K562 (cell line): ENCODE measurements around the gene S100A9. TPM values are rescaled to one million over a fixed set of nuclear protein-coding genes. Genes with fewer than 3 reads are reported as not detected.

ENCODE experiments used
- ATAC-seq: fragments of 200-7000 bp; cut with Tn5 transposase; 3 replicates; pipeline ENCODE4 v1.9.1; 2020; ENCODE audit warnings: moderate library complexity
- BruUV-seq: library from RNA; stranded (reverse); fragments of 400-500 nt; replicated peaks from 2 replicates; lab custom pipeline; 2021; lab: Mats Ljungman, UMichigan
- CTCF ChIA-PET: fragments of 300-600 bp; formaldehyde crosslinking; extraction: SDS; loops from one replicate; lab custom pipeline; 2021; ENCODE audit warnings: low intra/inter-chr PET ratio; lab: Yijun Ruan, JAX
- POLR2A ChIA-PET: fragments of 300-600, 350-650 bp; sonication (Branson Sonifier 250); formaldehyde crosslinking; extraction: SDS; loops from one replicate; lab custom pipeline; 2021; ENCODE audit warnings: antibody characterized with exemption, inconsistent platforms; lab: Yijun Ruan, JAX
- DNase-seq, 4 experiments: peaks; one replicate each; pipeline versions ENCODE4 v3.0.0 to v3.0.0-alpha.2; 2011 to 2018; ENCODE audit warnings: low spot score in 3 of 4, mixed read lengths in 3 of 4; ENCODE audit errors: extremely low read depth in 1 of 4
- FAIRE-seq: peaks from 2 replicates; lab custom pipeline; 2011; peaks lifted over from hg19 to GRCh38; lab: Jason Lieb, UNC
- H2AFZ ChIP-seq: 2 replicates; pipeline ENCODE4 v1.6.0; 2011; ENCODE audit warnings: low read depth, low read length, control low read depth, inconsistent platforms
- H3K27ac ChIP-seq: fragments of 200-600 bp; 3 replicates; pipeline ENCODE4 v1.8.0; 2011; ENCODE audit warnings: low read depth, mild to moderate bottlenecking, control low read depth, inconsistent platforms, low read length, moderate library complexity, mixed read lengths; ENCODE audit errors: extremely low read depth
- H3K27me3 ChIP-seq, 2 experiments: fragments of 300-600 bp in 1 of 2; 2 replicates in 1 of 2; 3 replicates in 1 of 2; pipeline versions ENCODE4 v1.6.0 to v1.8.0; 2011; ENCODE audit warnings: inconsistent platforms in 2 of 2, low read length in 2 of 2, mild to moderate bottlenecking in 1 of 2, mixed read lengths in 1 of 2, moderate library complexity in 1 of 2; ENCODE audit not compliant: control insufficient read depth in 2 of 2, insufficient read depth in 2 of 2
- H3K36me3 ChIP-seq: fragments of 300-600 bp; 3 replicates; pipeline ENCODE4 v1.8.0; 2011; ENCODE audit warnings: mild to moderate bottlenecking, low read length, inconsistent platforms; ENCODE audit not compliant: control insufficient read depth, insufficient read depth
- H3K4me1 ChIP-seq, 2 experiments: fragments of 200-600 bp in 1 of 2; replicated peaks in 1 of 2; 2 replicates in 1 of 2; 3 replicates in 1 of 2; pipeline versions ENCODE4 v1.5.1 to v1.8.0; 2011; ENCODE audit warnings: inconsistent platforms in 2 of 2, low read length in 2 of 2, mild to moderate bottlenecking in 1 of 2, mixed read lengths in 1 of 2, moderate library complexity in 1 of 2; ENCODE audit not compliant: control insufficient read depth in 2 of 2, insufficient read depth in 2 of 2
- H3K4me2 ChIP-seq: 2 replicates; pipeline ENCODE4 v1.6.1; 2011; ENCODE audit warnings: low read length, control low read depth, inconsistent platforms, mixed read lengths; ENCODE audit not compliant: insufficient read depth
- H3K4me3 ChIP-seq: fragments of 200-600 bp; sonication (generic), shearing (Covaris generic); 2 replicates; pipeline ENCODE4 v1.5.1; 2016; ENCODE audit warnings: control low read depth, inconsistent platforms
- H3K79me2 ChIP-seq: fragments of 200-600 bp; 3 replicates; pipeline ENCODE4 v1.8.0; 2011; ENCODE audit warnings: low read length, inconsistent platforms; ENCODE audit not compliant: control insufficient read depth, insufficient read depth
- H3K9ac ChIP-seq, 2 experiments: 2 replicates each; pipeline versions ENCODE4 v1.6.0 to v1.6.1; 2011; ENCODE audit warnings: low read depth in 2 of 2, low read length in 2 of 2, control low read depth in 1 of 2, inconsistent platforms in 1 of 2, mild to moderate bottlenecking in 1 of 2, mixed read lengths in 1 of 2; ENCODE audit not compliant: insufficient read depth in 1 of 2
- H3K9me1 ChIP-seq: one replicate; pipeline ENCODE4 v1.6.0; 2011; ENCODE audit warnings: inconsistent platforms, mild to moderate bottlenecking, low read length, moderate library complexity; ENCODE audit not compliant: control insufficient read depth, insufficient read depth
- H3K9me3 ChIP-seq: replicated peaks from 2 replicates; pipeline ENCODE4 v1.5.1; 2011; ENCODE audit warnings: low read depth, low read length, inconsistent platforms; ENCODE audit not compliant: control insufficient read depth, insufficient read depth
- H4K20me1 ChIP-seq: replicated peaks from 2 replicates; pipeline ENCODE4 v1.6.1; 2011; ENCODE audit warnings: low read length, inconsistent platforms, mixed read lengths; ENCODE audit not compliant: control insufficient read depth, insufficient read depth
- E2F3 ChIP-seq: fragments of 250-450 bp; sonication (Bioruptor Pico); IDR thresholded peaks from 2 replicates; pipeline ENCODE4 v1.4.0; 2020; ENCODE audit warnings: mild to moderate bottlenecking
- MTA3 ChIP-seq: fragments of 450-650 bp; formaldehyde crosslinking; IDR thresholded peaks from 2 replicates; pipeline ENCODE4 v1.6.1; 2017; ENCODE audit warnings: mild to moderate bottlenecking, borderline replicate concordance
- PHB ChIP-seq: fragments of 250-450 bp; sonication (Bioruptor Pico); IDR thresholded peaks from 2 replicates; pipeline ENCODE4 v1.5.0; 2021
- WGBS: fragments of 100-300 bp; shearing (Covaris generic); methylation state at CpG from one replicate; pipeline ENCODE4 v1.1.6; 2016; ENCODE audit warnings: low coverage, mixed read lengths; ENCODE audit not compliant: insufficient coverage; ENCODE audit errors: missing lambda C conversion rate; 5-methylcytosine and 5-hydroxymethylcytosine counted together
- in situ Hi-C: fragments of 300-500 bp; cut with MboI; formaldehyde crosslinking; loops from 4 replicates; pipeline ENCODE4 v1.15.0; 2018; ENCODE audit warnings: inconsistent platforms, mixed read lengths
- intact Hi-C: fragments of 100-400 bp; cut with micrococcal nuclease; formaldehyde crosslinking; loops from 2 replicates; pipeline ENCODE4 v1.14.2; 2022
- polyA plus RNA-seq, 8 experiments: library from polyadenylated mRNA; depleted of rRNA in 4 of 8; stranded (reverse) in 5 of 8; unstranded in 3 of 8; fragments of >200 nt; fragmentation: Nextera tagmentation in 2 of 8; fragmentation: Illumina TruSeq in 1 of 8; extraction: Ambion mirVana in 2 of 8; extraction: Trizol in 1 of 8; gene quantifications; 2 replicates each; pipeline versions ENCODE4 v1.2.1 to v1.2.3, GENCODE V29; 2011 to 2014; ENCODE audit warnings: inconsistent platforms in 1 of 8, missing spikeins in 1 of 8
- total RNA-seq, 7 experiments: library from RNA; depleted of rRNA in 6 of 7; stranded (reverse); fragments of >200 nt in 6 of 7; fragmentation: Illumina TruSeq in 2 of 7; extraction: Trizol in 2 of 7; gene quantifications; 2 replicates each; pipeline versions ENCODE4 v1.2.1 to v1.2.3, GENCODE V29; 2011 to 2021; ENCODE audit warnings: low replicate concordance in 1 of 7
- TF ChIP-seq, protein P1 (sequence below): fragments of 450-650 bp; IDR thresholded peaks from 2 replicates; pipeline ENCODE4 v1.7.0; 2016; ENCODE audit warnings: borderline replicate concordance
- TF ChIP-seq, protein P2 (sequence below): fragments of 450-650 bp; formaldehyde crosslinking; IDR thresholded peaks from 2 replicates; pipeline ENCODE4 v1.4.0; 2020; ENCODE audit warnings: mild to moderate bottlenecking, moderate library complexity

Gene S100A9
- total and polyA plus RNA-seq, 9 of the 15 experiments (the other 6 are each of a cell fraction or from before 2014, with no cell fraction given): 0.80 TPM; not detected in 8

- TF ChIP-seq, protein P1, sequence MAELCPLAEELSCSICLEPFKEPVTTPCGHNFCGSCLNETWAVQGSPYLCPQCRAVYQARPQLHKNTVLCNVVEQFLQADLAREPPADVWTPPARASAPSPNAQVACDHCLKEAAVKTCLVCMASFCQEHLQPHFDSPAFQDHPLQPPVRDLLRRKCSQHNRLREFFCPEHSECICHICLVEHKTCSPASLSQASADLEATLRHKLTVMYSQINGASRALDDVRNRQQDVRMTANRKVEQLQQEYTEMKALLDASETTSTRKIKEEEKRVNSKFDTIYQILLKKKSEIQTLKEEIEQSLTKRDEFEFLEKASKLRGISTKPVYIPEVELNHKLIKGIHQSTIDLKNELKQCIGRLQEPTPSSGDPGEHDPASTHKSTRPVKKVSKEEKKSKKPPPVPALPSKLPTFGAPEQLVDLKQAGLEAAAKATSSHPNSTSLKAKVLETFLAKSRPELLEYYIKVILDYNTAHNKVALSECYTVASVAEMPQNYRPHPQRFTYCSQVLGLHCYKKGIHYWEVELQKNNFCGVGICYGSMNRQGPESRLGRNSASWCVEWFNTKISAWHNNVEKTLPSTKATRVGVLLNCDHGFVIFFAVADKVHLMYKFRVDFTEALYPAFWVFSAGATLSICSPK: no peak
- TF ChIP-seq, all 486 proteins: peak for 0
Observed at GRCh38 chr1:153360190-153360589, 2.5 kb downstream of the S100A9 start (continued).

DNA sequence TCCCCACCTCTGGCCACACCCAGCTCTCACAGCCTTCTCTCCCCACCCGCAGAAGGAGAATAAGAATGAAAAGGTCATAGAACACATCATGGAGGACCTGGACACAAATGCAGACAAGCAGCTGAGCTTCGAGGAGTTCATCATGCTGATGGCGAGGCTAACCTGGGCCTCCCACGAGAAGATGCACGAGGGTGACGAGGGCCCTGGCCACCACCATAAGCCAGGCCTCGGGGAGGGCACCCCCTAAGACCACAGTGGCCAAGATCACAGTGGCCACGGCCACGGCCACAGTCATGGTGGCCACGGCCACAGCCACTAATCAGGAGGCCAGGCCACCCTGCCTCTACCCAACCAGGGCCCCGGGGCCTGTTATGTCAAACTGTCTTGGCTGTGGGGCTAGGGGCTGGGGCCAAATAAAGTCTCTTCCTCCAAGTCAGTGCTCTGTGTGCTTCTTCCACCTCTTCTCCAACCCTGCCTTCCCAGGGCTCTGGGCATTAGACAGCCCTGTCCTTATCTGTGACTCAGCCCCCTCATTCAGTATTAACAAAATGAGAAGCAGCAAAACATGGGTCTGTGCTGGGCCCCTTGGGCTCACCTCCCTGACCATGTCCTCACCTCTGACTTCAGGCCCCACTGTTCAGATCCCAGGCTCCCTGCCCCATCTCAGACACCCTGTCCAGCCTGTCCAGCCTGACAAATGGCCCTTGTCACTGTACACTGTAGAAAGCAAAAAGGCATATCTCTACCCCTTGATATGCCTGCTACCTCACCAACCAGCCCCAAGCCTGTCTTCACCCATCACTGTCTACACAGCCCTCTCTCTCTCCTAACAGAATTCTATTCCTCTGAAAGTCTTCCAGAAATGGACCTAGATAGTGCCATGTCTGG, 3.2 kb downstream of the S100A9 start:
- intact Hi-C loops (no loop called here), in situ Hi-C loops (no loop called here)
- H4K20me1 ChIP-seq: no peaks in the 10 kb centered on the region; the same call in 1 of the 2 replicates
- TF ChIP-seq MTA3 (no peak), PHB (CRISPR knock-in tag) (no peak), E2F3 (CRISPR knock-in tag) (no peak)
- TF ChIP-seq, protein P2, sequence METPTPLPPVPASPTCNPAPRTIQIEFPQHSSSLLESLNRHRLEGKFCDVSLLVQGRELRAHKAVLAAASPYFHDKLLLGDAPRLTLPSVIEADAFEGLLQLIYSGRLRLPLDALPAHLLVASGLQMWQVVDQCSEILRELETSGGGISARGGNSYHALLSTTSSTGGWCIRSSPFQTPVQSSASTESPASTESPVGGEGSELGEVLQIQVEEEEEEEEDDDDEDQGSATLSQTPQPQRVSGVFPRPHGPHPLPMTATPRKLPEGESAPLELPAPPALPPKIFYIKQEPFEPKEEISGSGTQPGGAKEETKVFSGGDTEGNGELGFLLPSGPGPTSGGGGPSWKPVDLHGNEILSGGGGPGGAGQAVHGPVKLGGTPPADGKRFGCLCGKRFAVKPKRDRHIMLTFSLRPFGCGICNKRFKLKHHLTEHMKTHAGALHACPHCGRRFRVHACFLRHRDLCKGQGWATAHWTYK (CRISPR knock-in tag): peak; percentile 80
- H3K9me3 ChIP-seq: no peaks in the 10 kb centered on the region
- ATAC-seq (no peak; the same call in 2 of the 3 replicates), FAIRE-seq (no peak), DNase-seq (no peak)
- H3K36me3 ChIP-seq: no peaks in the 10 kb centered on the region
- BruUV-seq: no TSS peak
- no peak overlapping the region for H3K9ac ChIP-seq
- H3K9me1 ChIP-seq: no peaks in the 10 kb centered on the region
- H3K27ac ChIP-seq: no peak overlapping the region
- peaks cover 0 to 5% of the 10 kb centered on the region in 2 experiments; a peak in 1 of 5 replicates for H3K4me1 ChIP-seq
- H3K4me3 ChIP-seq: no peak overlapping the region
- 0% methylated on average over 11 of the region's 11 CpGs for WGBS
- ChIA-PET CTCF (no interaction called here), POLR2A (interaction anchor here (0.7 kb wide), 1 partner anchor 273 kb away, joined by 3 read pairs; the partner anchor contains the start of gene CHTOP)
- no peak overlapping the region for H3K4me2 ChIP-seq
- no peak overlapping the region for H2AFZ ChIP-seq
- no peaks in the 10 kb centered on the region for H3K79me2 ChIP-seq
- H3K27me3 ChIP-seq: peaks cover 4 to 60% of the 10 kb centered on the region in 2 experiments; a peak in 4 of 5 replicates
